Caco-2 (cell line): ENCODE results near the gene AMOTL1. TPM values are rescaled to one million over a fixed set of nuclear protein-coding genes. Genes with fewer than 3 reads are reported as not detected.
A peak's percentile ranks its signal among the peaks of the same experiment; 100 is the strongest.

Experiments used
- BruUV-seq: library from RNA; stranded (reverse); fragments of 400-500 nt; replicated peaks from 2 replicates; lab custom pipeline; 2021; lab: Mats Ljungman, UMichigan
- CTCF ChIA-PET: fragments of 300-600 bp; sonication (Branson Sonifier 250); formaldehyde crosslinking; loops from one replicate; lab custom pipeline; 2022; ENCODE audit warnings: antibody characterized with exemption; lab: Charles Lee
- POLR2A ChIA-PET: fragments of 300-600 bp; sonication (Branson Sonifier 250); formaldehyde crosslinking; loops from one replicate; lab custom pipeline; 2022; ENCODE audit warnings: antibody characterized with exemption; lab: Charles Lee
- DNase-seq, 2 experiments: peaks; one replicate each; pipeline versions ENCODE4 v3.0.0 to v3.0.0-alpha.2; 2020 to 2022
- H3K27me3 ChIP-seq: replicated peaks from 2 replicates; pipeline ENCODE4 v1.6.0; 2011; ENCODE audit warnings: low read length; ENCODE audit not compliant: control insufficient read depth, insufficient read depth
- H3K36me3 ChIP-seq: 2 replicates; pipeline ENCODE4 v1.5.1; 2011; ENCODE audit warnings: low read length; ENCODE audit not compliant: control insufficient read depth, insufficient read depth
- H3K4me1 ChIP-seq: fragments of 250-450 bp; sonication (Bioruptor Pico); 2 replicates; pipeline ENCODE4 v1.5.1; 2020; ENCODE audit warnings: mild to moderate bottlenecking
- H3K4me3 ChIP-seq: 2 replicates; pipeline ENCODE4 v1.5.1; 2011; ENCODE audit warnings: low read depth, mild to moderate bottlenecking, control low read depth, low read length
- H3K9me3 ChIP-seq: fragments of 250-450 bp; sonication (Bioruptor Pico); 2 replicates; pipeline ENCODE4 v1.5.1; 2020; ENCODE audit warnings: mild to moderate bottlenecking, moderate library complexity
- H3K27ac Mint-ChIP-seq: one replicate; pipeline ENCODE4 v1.8.0; 2022; ENCODE audit warnings: mixed read lengths; ENCODE audit not compliant: unreplicated experiment
- H3K27me3 Mint-ChIP-seq: one replicate; pipeline ENCODE4 v1.8.0; 2022; ENCODE audit warnings: mixed read lengths; ENCODE audit not compliant: insufficient read depth, unreplicated experiment
- H3K36me3 Mint-ChIP-seq: one replicate; pipeline ENCODE4 v1.8.0; 2022; ENCODE audit warnings: mild to moderate bottlenecking, mixed read lengths; ENCODE audit not compliant: insufficient read depth, unreplicated experiment
- H3K4me1 Mint-ChIP-seq: one replicate; pipeline ENCODE4 v1.8.0; 2022; ENCODE audit warnings: low read depth, mixed read lengths; ENCODE audit not compliant: unreplicated experiment
- H3K4me3 Mint-ChIP-seq: one replicate; pipeline ENCODE4 v1.8.0; 2022; ENCODE audit warnings: mild to moderate bottlenecking, moderate library complexity, mixed read lengths; ENCODE audit not compliant: unreplicated experiment
- H3K9me3 Mint-ChIP-seq: one replicate; pipeline ENCODE4 v1.8.0; 2022; ENCODE audit warnings: mixed read lengths; ENCODE audit not compliant: unreplicated experiment
- intact Hi-C: fragments of 100-400 bp; cut with micrococcal nuclease; formaldehyde crosslinking; loops from one replicate; pipeline ENCODE4 v1.10.0; 2022; ENCODE audit not compliant: unreplicated experiment
- total RNA-seq: library from RNA; stranded (reverse); gene quantifications from 2 replicates; pipeline ENCODE4 v1.2.3, GENCODE V29; 2022
- TF ChIP-seq, protein P1 (sequence below), 2 experiments: fragments of 200-600 bp in 1 of 2; IDR thresholded peaks; 1 replicate in 1 of 2; 2 replicates in 1 of 2; pipeline versions ENCODE4 v1.5.1 to v1.8.0; 2011 to 2022; ENCODE audit warnings: antibody characterized with exemption in 1 of 2, control low read depth in 1 of 2, inconsistent platforms in 1 of 2, low read depth in 1 of 2, low read length in 1 of 2, mild to moderate bottlenecking in 1 of 2, moderate library complexity in 1 of 2; ENCODE audit not compliant: insufficient read depth in 1 of 2, severe bottlenecking in 1 of 2, unreplicated experiment in 1 of 2

Gene AMOTL1
- total RNA-seq, 1 experiment from 2014 or later, result 60.8 TPM

GRCh38 chr11:94774345-94774744 is 6.2 kb downstream of the AMOTL1 start:
- TF ChIP-seq, protein P1, sequence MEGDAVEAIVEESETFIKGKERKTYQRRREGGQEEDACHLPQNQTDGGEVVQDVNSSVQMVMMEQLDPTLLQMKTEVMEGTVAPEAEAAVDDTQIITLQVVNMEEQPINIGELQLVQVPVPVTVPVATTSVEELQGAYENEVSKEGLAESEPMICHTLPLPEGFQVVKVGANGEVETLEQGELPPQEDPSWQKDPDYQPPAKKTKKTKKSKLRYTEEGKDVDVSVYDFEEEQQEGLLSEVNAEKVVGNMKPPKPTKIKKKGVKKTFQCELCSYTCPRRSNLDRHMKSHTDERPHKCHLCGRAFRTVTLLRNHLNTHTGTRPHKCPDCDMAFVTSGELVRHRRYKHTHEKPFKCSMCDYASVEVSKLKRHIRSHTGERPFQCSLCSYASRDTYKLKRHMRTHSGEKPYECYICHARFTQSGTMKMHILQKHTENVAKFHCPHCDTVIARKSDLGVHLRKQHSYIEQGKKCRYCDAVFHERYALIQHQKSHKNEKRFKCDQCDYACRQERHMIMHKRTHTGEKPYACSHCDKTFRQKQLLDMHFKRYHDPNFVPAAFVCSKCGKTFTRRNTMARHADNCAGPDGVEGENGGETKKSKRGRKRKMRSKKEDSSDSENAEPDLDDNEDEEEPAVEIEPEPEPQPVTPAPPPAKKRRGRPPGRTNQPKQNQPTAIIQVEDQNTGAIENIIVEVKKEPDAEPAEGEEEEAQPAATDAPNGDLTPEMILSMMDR (IDR thresholded peaks at IDR 0.05; ENCODE audit: insufficient read depth in 1 of 2, low read depth in 1 of 2, low read length in 1 of 2, severe bottlenecking in 1 of 2, unreplicated experiment in 1 of 2), result no peak
- Mint-ChIP-seq H3K4me3 (no peak overlapping the region), H3K4me1 (peaks cover 46% of the 10 kb centered on the region), H3K27me3 (no peaks in the 10 kb centered on the region), H3K9me3 (peaks cover 9% of the 10 kb centered on the region), H3K36me3 (peaks cover 8% of the 10 kb centered on the region), H3K27ac (no peak overlapping the region)
- ChIA-PET CTCF (no interaction called here), POLR2A (no interaction called here)
- no peaks in the 10 kb centered on the region for H3K27me3 ChIP-seq
- H3K4me1 ChIP-seq, result peaks cover 32% of the 10 kb centered on the region
- no peaks in the 10 kb centered on the region for H3K36me3 ChIP-seq
- no TSS peak for BruUV-seq
- no peak overlapping the region for H3K4me3 ChIP-seq
- DNase-seq, result no peak
- intact Hi-C loops, result no loop called here
- H3K9me3 ChIP-seq, result no peaks in the 10 kb centered on the region

GRCh38 chr11:94775567-94776327 is 7.6 kb downstream of the AMOTL1 start:
- no peaks in the 10 kb centered on the region for H3K9me3 ChIP-seq
- no peaks in the 10 kb centered on the region for H3K27me3 ChIP-seq
- Mint-ChIP-seq H3K9me3 (peaks cover 9% of the 10 kb centered on the region), H3K27ac (no peak overlapping the region), H3K36me3 (peaks cover 8% of the 10 kb centered on the region), H3K4me1 (peaks cover 46% of the 10 kb centered on the region), H3K4me3 (no peak overlapping the region), H3K27me3 (no peaks in the 10 kb centered on the region)
- DNase-seq, result no peak
- intact Hi-C loops, result no loop called here
- no peak overlapping the region for H3K4me3 ChIP-seq
- TF ChIP-seq, protein P1 (IDR thresholded peaks at IDR 0.05; ENCODE audit: insufficient read depth in 1 of 2, low read depth in 1 of 2, low read length in 1 of 2, severe bottlenecking in 1 of 2, unreplicated experiment in 1 of 2), result no peak
- no TSS peak for BruUV-seq
- peaks cover 32% of the 10 kb centered on the region for H3K4me1 ChIP-seq
- ChIA-PET CTCF (interaction anchor here (1.3 kb wide), 1 partner anchor 14 kb away, joined by 4 read pairs; no protein-coding TSS in a partner anchor), POLR2A (no interaction called here)
- H3K36me3 ChIP-seq, result no peaks in the 10 kb centered on the region

GRCh38 chr11:94776351-94777321 is 8.5 kb downstream of the AMOTL1 start:
- H3K36me3 ChIP-seq, result no peaks in the 10 kb centered on the region
- Mint-ChIP-seq H3K4me3 (peak overlapping the region; percentile 0), H3K4me1 (peaks cover 43% of the 10 kb centered on the region), H3K27me3 (no peaks in the 10 kb centered on the region), H3K9me3 (peaks cover 9% of the 10 kb centered on the region), H3K36me3 (peaks cover 8% of the 10 kb centered on the region), H3K27ac (peak overlapping the region; percentile 6)
- H3K27me3 ChIP-seq, result no peaks in the 10 kb centered on the region
- ChIA-PET POLR2A (interaction anchor here (0.5 kb wide), 1 partner anchor 47 kb away, joined by 3 read pairs; no protein-coding TSS in a partner anchor), CTCF (interaction anchor here (0.9 to 1.3 kb wide), 2 partner anchors 15 to 110 kb away, joined by 4 read pairs; no protein-coding TSS in a partner anchor)
- H3K9me3 ChIP-seq, result no peaks in the 10 kb centered on the region
- no peak overlapping the region for H3K4me3 ChIP-seq
- intact Hi-C loops, result no loop called here
- peaks cover 31% of the 10 kb centered on the region for H3K4me1 ChIP-seq
- TF ChIP-seq, protein P1 (IDR thresholded peaks at IDR 0.05; ENCODE audit: insufficient read depth in 1 of 2, low read depth in 1 of 2, low read length in 1 of 2, severe bottlenecking in 1 of 2, unreplicated experiment in 1 of 2), result no peak
- no TSS peak for BruUV-seq
- DNase-seq, result peak; percentile 37 to 49
